Neural progenitor cell (in vitro differentiated cells): ENCODE data around the gene KIT. TPM values are rescaled to one million over a fixed set of nuclear protein-coding genes. Genes with fewer than 3 reads are reported as not detected.

Experiments used
- DNase-seq: peaks from one replicate; pipeline ENCODE4 v3.0.0-alpha.2; 2016; ENCODE audit warnings: low spot score
- H2AFZ ChIP-seq: fragments of 200-600 bp; sonication (generic); replicated peaks from 2 replicates; pipeline ENCODE4 v1.6.1; 2016; ENCODE audit warnings: antibody characterized with exemption
- H3F3A ChIP-seq: fragments of 200-600 bp; sonication (generic); 2 replicates; pipeline ENCODE4 v1.6.1; 2016; ENCODE audit warnings: antibody characterized with exemption, low read depth
- H3K27ac ChIP-seq: fragments of 200-600 bp; sonication (generic); 2 replicates; pipeline ENCODE4 v1.5.1; 2016; ENCODE audit warnings: mild to moderate bottlenecking
- H3K27me3 ChIP-seq: fragments of 200-600 bp; sonication (generic); 2 replicates; pipeline ENCODE4 v1.6.1; 2016; ENCODE audit warnings: mild to moderate bottlenecking, moderate library complexity
- H3K36me3 ChIP-seq: fragments of 200-600 bp; sonication (generic); 2 replicates; pipeline ENCODE4 v1.5.1; 2016
- H3K4me1 ChIP-seq: fragments of 200-600 bp; sonication (generic); 2 replicates; pipeline ENCODE4 v1.6.1; 2016; ENCODE audit warnings: mixed run types
- H3K4me2 ChIP-seq: fragments of 200-600 bp; sonication (generic); 2 replicates; pipeline ENCODE4 v1.6.1; 2016
- H3K4me3 ChIP-seq: fragments of 200-600 bp; sonication (generic); 2 replicates; pipeline ENCODE4 v1.5.1; 2016
- H3K79me2 ChIP-seq: fragments of 200-600 bp; sonication (generic); 2 replicates; pipeline ENCODE4 v1.6.1; 2016; ENCODE audit warnings: low read depth
- H3K9ac ChIP-seq: fragments of 200-600 bp; sonication (generic); 2 replicates; pipeline ENCODE4 v1.6.1; 2016
- H3K9me3 ChIP-seq: fragments of 200-600 bp; sonication (generic); 2 replicates; pipeline ENCODE4 v1.5.1; 2016; ENCODE audit warnings: low read depth
- H4K20me1 ChIP-seq: fragments of 200-600 bp; sonication (generic); 2 replicates; pipeline ENCODE4 v1.6.1; 2016; ENCODE audit warnings: low read depth
- H3K27ac Mint-ChIP-seq: 3 replicates; pipeline ENCODE4 v1.8.0; 2021; ENCODE audit warnings: mixed read lengths
- H3K27me3 Mint-ChIP-seq: 2 replicates; pipeline ENCODE4 v1.8.0; 2022; ENCODE audit warnings: low read depth, mild to moderate bottlenecking, inconsistent platforms, moderate library complexity, mixed read lengths; ENCODE audit not compliant: insufficient read depth
- H3K36me3 Mint-ChIP-seq: 3 replicates; pipeline ENCODE4 v1.8.0; 2021; ENCODE audit warnings: mixed read lengths
- H3K4me1 Mint-ChIP-seq: 3 replicates; pipeline ENCODE4 v1.8.0; 2021; ENCODE audit warnings: mixed read lengths
- H3K4me3 Mint-ChIP-seq: 3 replicates; pipeline ENCODE4 v1.8.0; 2021; ENCODE audit warnings: mild to moderate bottlenecking, moderate library complexity, mixed read lengths
- H3K9me3 Mint-ChIP-seq: 3 replicates; pipeline ENCODE4 v1.8.0; 2020; ENCODE audit warnings: mixed read lengths
- CTCF ChIP-seq: fragments of 200-600 bp; sonication (generic); IDR thresholded peaks from 2 replicates; pipeline ENCODE4 v1.5.1; 2017; ENCODE audit warnings: antibody characterized with exemption, mild to moderate bottlenecking
- EZH2 ChIP-seq: fragments of 200-600 bp; sonication (generic); IDR thresholded peaks from 2 replicates; pipeline ENCODE4 v1.6.1; 2017; ENCODE audit warnings: antibody characterized with exemption, mild to moderate bottlenecking, moderate library complexity
- EZH2phosphoT487 ChIP-seq: fragments of 200-600 bp; sonication (generic); IDR thresholded peaks from 2 replicates; pipeline ENCODE4 v1.6.1; 2017; ENCODE audit warnings: antibody characterized with exemption
- total RNA-seq: library from RNA; depleted of rRNA; stranded (reverse); fragments of >200 nt; gene quantifications from 2 replicates; pipeline ENCODE4 v1.2.3, GENCODE V29; 2015; ENCODE audit warnings: low replicate concordance

The KIT gene
- total RNA-seq, 1 donor from 2014 or later, result 4.6 TPM

GRCh38 chr4:54744487-54744886, 86.7 kb downstream of the KIT start:
- H3K27me3 ChIP-seq, result no peaks in the 10 kb centered on the region
- no peaks in the 10 kb centered on the region for H3F3A ChIP-seq
- Mint-ChIP-seq H3K27ac (no peak overlapping the region), H3K27me3 (peaks cover 3% of the 10 kb centered on the region), H3K4me1 (peaks cover 4% of the 10 kb centered on the region), H3K9me3 (peaks cover 14% of the 10 kb centered on the region), H3K4me3 (no peak overlapping the region), H3K36me3 (peaks cover 4% of the 10 kb centered on the region)
- no peak overlapping the region for H3K27ac ChIP-seq
- H2AFZ ChIP-seq, result no peak overlapping the region
- H4K20me1 ChIP-seq, result no peaks in the 10 kb centered on the region
- TF ChIP-seq EZH2phosphoT487, result no peak
- TF ChIP-seq CTCF, result no peak
- no peak for TF ChIP-seq EZH2
- no peaks in the 10 kb centered on the region for H3K9me3 ChIP-seq
- no peak overlapping the region for H3K4me3 ChIP-seq
- no peak overlapping the region for H3K9ac ChIP-seq
- no peak overlapping the region for H3K4me2 ChIP-seq
- peaks cover 8% of the 10 kb centered on the region for H3K4me1 ChIP-seq
- H3K79me2 ChIP-seq, result no peaks in the 10 kb centered on the region
- H3K36me3 ChIP-seq, result no peaks in the 10 kb centered on the region
- DNase-seq, result no peak

DNA sequence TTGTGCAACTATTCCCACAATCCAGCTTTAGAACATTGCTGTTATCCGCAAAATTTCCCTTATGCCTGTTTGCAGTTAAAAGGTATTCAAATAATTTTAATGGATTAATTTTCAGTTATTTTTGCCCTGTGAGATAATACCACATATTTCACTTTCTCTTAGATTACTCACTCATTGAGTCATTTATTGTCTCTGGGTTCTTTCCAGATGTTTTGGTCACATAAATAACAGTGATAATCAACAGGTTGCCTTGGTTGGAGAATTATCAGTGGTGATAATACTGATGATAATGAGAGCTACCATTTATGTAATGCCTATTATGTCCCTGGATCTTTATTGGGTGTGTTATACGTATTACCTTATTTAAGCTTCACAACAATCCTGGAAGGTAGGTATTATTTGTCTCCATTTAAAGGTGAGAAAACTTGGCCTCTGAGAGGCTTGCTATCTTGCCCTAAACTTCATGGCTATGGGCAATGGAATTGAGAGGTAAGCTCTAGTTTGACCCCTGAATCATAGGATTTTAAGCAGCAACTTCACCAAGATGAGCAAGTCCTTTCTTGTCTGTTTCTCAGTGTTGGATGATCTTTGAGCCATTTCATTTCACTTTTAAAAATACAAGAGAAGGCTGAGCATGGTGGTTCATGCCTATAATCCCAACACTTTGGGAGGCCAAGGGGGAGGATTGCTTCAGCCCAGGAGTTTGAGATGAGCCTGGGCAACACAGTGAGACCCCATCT, 87.4 kb downstream of the KIT start:
- H3K27me3 ChIP-seq, result no peaks in the 10 kb centered on the region
- H3K4me2 ChIP-seq, result no peak overlapping the region
- peaks cover 3% of the 10 kb centered on the region for H3K27me3 Mint-ChIP-seq
- no peaks in the 10 kb centered on the region for H3K9me3 ChIP-seq
- no peak overlapping the region for H3K4me3 Mint-ChIP-seq
- no peak overlapping the region for H3K9ac ChIP-seq
- peaks cover 7% of the 10 kb centered on the region for H3K4me1 Mint-ChIP-seq
- no peak for TF ChIP-seq EZH2
- no peak overlapping the region for H3K4me3 ChIP-seq
- H3K79me2 ChIP-seq, result no peaks in the 10 kb centered on the region
- no peak for DNase-seq
- peaks cover 4% of the 10 kb centered on the region for H3K36me3 Mint-ChIP-seq
- no peaks in the 10 kb centered on the region for H3F3A ChIP-seq
- no peak overlapping the region for H3K27ac Mint-ChIP-seq
- peaks cover 14% of the 10 kb centered on the region for H3K9me3 Mint-ChIP-seq
- H3K4me1 ChIP-seq, result peaks cover 8% of the 10 kb centered on the region
- H2AFZ ChIP-seq, result no peak overlapping the region
- no peaks in the 10 kb centered on the region for H3K36me3 ChIP-seq
- H3K27ac ChIP-seq, result no peak overlapping the region
- H4K20me1 ChIP-seq, result no peaks in the 10 kb centered on the region

DNA sequence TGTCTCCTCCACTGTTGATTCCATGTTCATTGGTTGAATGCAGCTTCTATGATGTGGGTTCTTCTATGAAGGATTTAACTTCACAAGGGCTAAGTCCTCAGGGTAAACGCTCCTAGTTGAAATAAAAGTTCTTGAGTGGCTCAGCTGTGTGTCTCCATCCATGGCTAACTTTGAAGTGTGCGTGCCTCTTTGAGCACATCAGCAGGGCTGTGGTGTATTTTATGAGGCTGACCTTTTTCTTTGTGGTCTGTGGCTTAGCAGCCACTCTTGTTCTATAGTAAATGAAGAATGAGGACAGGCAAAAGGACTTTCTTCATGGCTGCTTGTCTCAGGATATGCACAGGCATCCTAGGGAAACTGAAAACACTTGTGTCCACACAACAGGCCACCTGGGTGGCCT, 88.5 kb downstream of the KIT start:
- Histone ChIP-seq H3K9me3 (no peaks in the 10 kb centered on the region), H3K4me3 (no peak overlapping the region), H3K36me3 (no peaks in the 10 kb centered on the region), H3K4me1 (peaks cover 4% of the 10 kb centered on the region), H3K79me2 (no peaks in the 10 kb centered on the region), H2AFZ (no peak overlapping the region), H3K27me3 (no peaks in the 10 kb centered on the region), H3K27ac (no peak overlapping the region), H3K9ac (no peak overlapping the region), H4K20me1 (no peaks in the 10 kb centered on the region), H3K4me2 (no peak overlapping the region), H3F3A (no peaks in the 10 kb centered on the region)
- H3K36me3 Mint-ChIP-seq, result peaks cover 4% of the 10 kb centered on the region
- peaks cover 7% of the 10 kb centered on the region for H3K4me1 Mint-ChIP-seq
- H3K27me3 Mint-ChIP-seq, result peaks cover 3% of the 10 kb centered on the region
- H3K9me3 Mint-ChIP-seq, result peaks cover 14% of the 10 kb centered on the region
- DNase-seq, result no peak
- H3K4me3 Mint-ChIP-seq, result no peak overlapping the region
- H3K27ac Mint-ChIP-seq, result no peak overlapping the region
- TF ChIP-seq EZH2phosphoT487 (no peak), EZH2 (no peak), CTCF (no peak)

- Mint-ChIP-seq H3K9me3 (peaks cover 7% of the 10 kb centered on the region), H3K27me3 (peaks cover 6% of the 10 kb centered on the region), H3K4me1 (peaks cover 5% of the 10 kb centered on the region), H3K27ac (no peak overlapping the region), H3K36me3 (peaks cover 2% of the 10 kb centered on the region), H3K4me3 (no peak overlapping the region)
- no peak for DNase-seq
- H3K9me3 ChIP-seq, result no peaks in the 10 kb centered on the region
- no peaks in the 10 kb centered on the region for H3F3A ChIP-seq
- no peak overlapping the region for H2AFZ ChIP-seq
- H3K4me1 ChIP-seq, result no peaks in the 10 kb centered on the region
- no peaks in the 10 kb centered on the region for H3K27me3 ChIP-seq
- no peak overlapping the region for H3K4me2 ChIP-seq
- H3K4me3 ChIP-seq, result no peak overlapping the region
- H3K36me3 ChIP-seq, result no peaks in the 10 kb centered on the region
- TF ChIP-seq EZH2 (no peak), CTCF (no peak), EZH2phosphoT487 (no peak)
- H3K9ac ChIP-seq, result no peak overlapping the region
- H3K79me2 ChIP-seq, result no peaks in the 10 kb centered on the region
- H4K20me1 ChIP-seq, result no peaks in the 10 kb centered on the region
- no peak overlapping the region for H3K27ac ChIP-seq
Measured at GRCh38 chr4:54750341-54750740, 92.6 kb downstream of the KIT start.
